ENCODE data around the gene PGAP2. TPM values are rescaled to one million over a fixed set of nuclear protein-coding genes. Genes with fewer than 3 reads are reported as not detected.
"Not testable (repeated sequence)": the region's sequence is repeated elsewhere in the genome, so short reads cannot be mapped to it uniquely, and the experiment has no call there.

PGAP2 gene
- total RNA-seq (2021; ENCODE audit: unreplicated experiment) (72.2 TPM), Bru-seq, nascent RNA (percentile 78 among the genes with signal in this experiment), BruChase-seq, experiment 1, labeled RNA remaining after a 2-hour chase (percentile 88 among the genes with signal in this experiment), BruChase-seq, experiment 2, labeled RNA remaining after a 6-hour chase (percentile 88 among the genes with signal in this experiment)
- 95.3 TPM for polyA plus RNA-seq (2012; ENCODE audit: insufficient read length)
- long read RNA-seq, transcript PGAP2-203 (7 exons, 1,837 nt), result major isoform, 7 of 100 reads
- long read RNA-seq, partial matches to known transcripts, result 35 of 100 reads
- long read RNA-seq, other reads (novel, unspliced or antisense), result 41 of 100 reads

- DNase-seq (ENCODE audit: low read depth, low spot score) (peak; percentile 41), ATAC-seq (peak; percentile 88)
- in situ Hi-C loops (cut with HindIII; ENCODE audit: low pct_unique_long_range_greater_than_20kb, low sequenced_read_pairs), result no loop called here
- POLR2A ChIA-PET, result interaction anchor here (0.5 to 1.5 kb wide), 2 partner anchors 10 to 32 kb away, joined by 3 to 6 read pairs; partner anchors contain the start of gene NUP98
- Histone ChIP-seq H3K27me3 (ENCODE audit: control insufficient read depth, insufficient read depth, low read length) (no peaks in the 10 kb centered on the region), H3K36me3 (ENCODE audit: control insufficient read depth, insufficient read depth, low read length) (no peaks in the 10 kb centered on the region), H3K4me1 (ENCODE audit: control insufficient read depth, insufficient read depth, low read length) (peaks cover 9% of the 10 kb centered on the region), H3K4me3 (ENCODE audit: low read depth in 2 of 2, low read length in 2 of 2) (peak within 1 kb of the TSS; percentile 61 to 94), H3K9me3 (ENCODE audit: control insufficient read depth, insufficient read depth, low read depth, low read length) (no peaks in the 10 kb centered on the region), H3K27ac (ENCODE audit: low read length) (peak within 1 kb of the TSS; percentile 84)
- CTCF ChIA-PET, result interaction anchor here (0.5 to 1.4 kb wide), 12 partner anchors 10 to 901 kb away, joined by 3 to 5 read pairs (median 4); partner anchors contain the start of genes NUP98, RHOG and STIM1
- intact Hi-C loops (cut with micrococcal nuclease; ENCODE audit: unreplicated experiment), result no loop called here
- TF ChIP-seq TCF7L2 (IDR thresholded peaks at IDR 0.05; ENCODE audit: low read depth, low read length) (no peak), POLR2AphosphoS5 (IDR thresholded peaks at IDR 0.05; ENCODE audit: low read depth, low read length) (peak; percentile 53), CTCF (IDR thresholded peaks at IDR 0.05) (peak; percentile 98), REST (IDR thresholded peaks at IDR 0.05; ENCODE audit: insufficient read depth in 1 of 2, low read depth in 2 of 2, low read length in 1 of 2) (no peak)
- no TSS peak for BruUV-seq (replicated peaks)
Measured at GRCh38 chr11:3807909-3808860, at the start of gene PGAP2. PGAP2 (plus strand) TSS chr11:3808560; CDS start chr11:3811260, 2,700 bp downstream.

DNA sequence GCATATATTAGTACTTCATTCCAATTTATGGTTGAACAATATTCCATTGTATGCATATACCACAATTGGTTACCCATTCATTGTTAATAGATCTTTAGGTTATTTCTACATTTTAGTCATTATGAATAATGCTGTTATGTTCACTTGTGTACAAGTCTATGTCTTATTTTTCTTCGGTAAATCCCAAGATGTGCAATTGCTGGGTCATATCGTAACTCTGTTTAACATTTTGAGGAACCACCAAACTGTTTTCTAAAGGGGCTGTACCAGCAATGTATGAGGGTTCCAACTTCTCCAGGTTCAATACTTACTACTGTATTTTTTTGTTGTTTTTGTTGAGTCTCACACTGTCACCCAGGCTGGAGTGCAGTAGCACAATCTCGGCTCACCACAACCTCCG, 44.1 kb upstream of the PGAP2 start:
- TF ChIP-seq CTCF (IDR thresholded peaks at IDR 0.05) (no peak), SIN3A (IDR thresholded peaks at IDR 0.05; ENCODE audit: borderline replicate concordance, insufficient read depth, low read depth, low read length) (no peak), POLR2AphosphoS5 (IDR thresholded peaks at IDR 0.05; ENCODE audit: low read depth, low read length) (no peak), REST (IDR thresholded peaks at IDR 0.05; ENCODE audit: insufficient read depth in 1 of 2, low read depth in 2 of 2, low read length in 1 of 2) (no peak), TCF7L2 (IDR thresholded peaks at IDR 0.05; ENCODE audit: low read depth, low read length) (no peak)
- ChIA-PET CTCF (no interaction called here), POLR2A (no interaction called here)
- BruUV-seq (replicated peaks), result no TSS peak
- H3K27ac ChIP-seq (ENCODE audit: low read length), result no peak overlapping the region
- H3K4me1 ChIP-seq (ENCODE audit: control insufficient read depth, insufficient read depth, low read length), result no peaks in the 10 kb centered on the region
- no peak for ATAC-seq
- in situ Hi-C loops (cut with HindIII; ENCODE audit: low pct_unique_long_range_greater_than_20kb, low sequenced_read_pairs) (loop anchor here (10.0 kb wide), 1 partner anchor 49 kb away; no protein-coding TSS in a partner anchor), intact Hi-C loops (cut with micrococcal nuclease; ENCODE audit: unreplicated experiment) (no loop called here)
- DNase-seq (ENCODE audit: low read depth, low spot score), result no peak
- H3K9me3 ChIP-seq (ENCODE audit: control insufficient read depth, insufficient read depth, low read depth, low read length), result no peaks in the 10 kb centered on the region
- no peaks in the 10 kb centered on the region for H3K27me3 ChIP-seq (ENCODE audit: control insufficient read depth, insufficient read depth, low read length)
- no peak overlapping the region for H3K4me3 ChIP-seq (ENCODE audit: low read depth in 2 of 2, low read length in 2 of 2)
- H3K36me3 ChIP-seq (ENCODE audit: control insufficient read depth, insufficient read depth, low read length), result peaks cover 77% of the 10 kb centered on the region

DNA sequence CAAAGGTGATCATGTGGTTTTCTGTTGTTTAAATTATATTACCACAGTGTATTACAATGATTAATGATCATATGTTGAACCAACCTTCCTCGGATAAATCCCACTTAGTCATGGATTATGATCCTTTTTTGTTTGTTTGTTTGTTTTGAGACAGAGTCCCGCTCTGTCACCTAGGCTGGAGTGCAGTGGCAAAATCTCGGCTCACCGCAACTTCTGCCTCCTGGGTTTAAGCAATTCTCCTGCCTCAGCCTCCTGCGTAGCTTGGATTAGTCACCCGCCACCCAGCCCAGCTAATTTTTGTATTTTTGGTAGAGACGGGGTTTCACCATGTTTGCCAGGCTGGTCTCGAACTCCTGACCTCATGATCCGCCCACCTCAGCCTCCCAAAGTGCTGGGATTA, 41.5 kb upstream of the PGAP2 start:
- POLR2A ChIA-PET; H3K27me3 ChIP-seq (ENCODE audit: control insufficient read depth, insufficient read depth, low read length); DNase-seq (ENCODE audit: low read depth, low spot score); H3K4me3 ChIP-seq (ENCODE audit: low read depth in 2 of 2, low read length in 2 of 2); CTCF ChIA-PET; H3K27ac ChIP-seq (ENCODE audit: low read length); H3K9me3 ChIP-seq (ENCODE audit: control insufficient read depth, insufficient read depth, low read depth, low read length); BruUV-seq (replicated peaks); H3K4me1 ChIP-seq (ENCODE audit: control insufficient read depth, insufficient read depth, low read length); ATAC-seq; intact Hi-C loops (cut with micrococcal nuclease; ENCODE audit: unreplicated experiment): not testable (repeated sequence)
- in situ Hi-C loops (cut with HindIII; ENCODE audit: low pct_unique_long_range_greater_than_20kb, low sequenced_read_pairs), result loop anchor here (10.0 kb wide), 1 partner anchor 52 kb away; no protein-coding TSS in a partner anchor
- H3K36me3 ChIP-seq (ENCODE audit: control insufficient read depth, insufficient read depth, low read length), result peaks cover 73% of the 10 kb centered on the region

Data from Panc1 (cell line).